GM18508 (cell line): ENCODE results near the gene FAM120C.

Source experiments
- ATAC-seq: cut with Tn5 transposase; IDR thresholded peaks from one replicate; pipeline ENCODE4 v1.9.1; 2021; ENCODE audit warnings: moderate number of reproducible peaks; ENCODE audit not compliant: insufficient read depth, unreplicated experiment

The FAM120C gene

DNA sequence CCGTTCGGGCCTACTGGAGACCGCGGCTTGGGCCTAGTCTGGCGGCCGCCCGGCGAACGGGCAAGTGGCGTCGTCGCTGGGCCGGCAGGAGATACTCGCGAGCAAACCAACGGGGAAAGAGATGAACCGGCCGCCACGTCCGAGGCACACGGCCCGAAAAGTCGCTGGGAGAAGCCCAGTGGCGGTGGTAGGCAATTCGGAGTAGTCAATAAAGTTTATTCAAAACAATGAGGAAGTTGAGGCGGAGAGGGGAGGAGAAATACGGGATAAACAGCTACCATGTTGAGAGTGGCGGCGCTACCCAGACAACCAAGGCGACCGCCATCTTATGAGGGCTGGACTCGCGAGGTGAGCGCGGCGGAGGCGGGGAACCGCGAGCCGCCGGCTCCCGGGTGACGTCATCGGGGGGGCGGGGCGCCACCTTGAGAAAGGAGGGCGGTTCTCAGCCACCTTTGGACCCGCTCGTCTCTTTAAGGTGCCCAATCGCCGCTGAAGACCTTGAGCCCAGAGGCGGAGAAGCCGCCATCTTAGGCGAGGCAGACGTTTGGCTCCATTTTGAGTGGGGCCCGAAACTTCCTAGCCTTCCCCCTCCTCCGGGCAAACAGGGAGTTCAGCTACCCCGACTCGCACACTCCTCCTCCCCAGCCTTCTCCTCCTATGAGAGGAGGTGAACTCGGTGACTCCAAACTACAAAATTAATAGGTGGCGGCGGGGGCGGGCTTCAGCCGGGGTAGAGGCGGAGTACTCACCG is 138.8 kb downstream of the FAM120C start, which contains the start of gene PHF8:
Gene PHF8 (minus strand): TSS at position 348 of the 751 bp plus-strand sequence. CDS start 1,745 bp downstream, outside the sequence.
- peak; percentile 76 for ATAC-seq

DNA sequence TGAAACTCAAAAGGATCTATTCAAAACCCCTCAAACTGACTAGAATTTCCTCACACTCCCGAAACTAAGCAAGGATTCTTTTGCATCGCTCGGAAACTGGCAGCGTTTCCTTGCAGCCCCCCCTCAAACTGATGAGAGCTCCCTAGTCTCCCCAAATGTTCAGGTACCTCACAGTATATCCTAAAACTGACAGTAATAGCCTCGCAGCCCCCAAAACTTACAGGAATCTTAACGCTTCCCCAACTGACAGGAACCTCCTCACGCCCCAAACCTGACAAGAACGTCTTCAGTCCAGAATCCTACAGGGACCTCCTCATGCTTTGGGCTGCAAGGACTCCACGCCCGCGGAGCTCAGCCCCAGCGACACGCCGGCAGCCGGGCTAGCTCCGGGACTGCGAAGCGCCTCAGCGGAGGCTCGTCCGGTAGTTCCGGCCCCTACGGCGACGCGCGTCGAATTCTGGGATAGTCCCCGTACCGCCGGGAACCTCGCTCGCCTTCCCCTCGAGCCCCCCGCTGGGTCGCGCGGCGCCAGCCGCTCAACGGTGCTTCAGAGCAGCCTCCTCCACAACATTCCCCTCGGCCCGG is 139.4 kb downstream of the FAM120C start:
- no peak for ATAC-seq

DNA sequence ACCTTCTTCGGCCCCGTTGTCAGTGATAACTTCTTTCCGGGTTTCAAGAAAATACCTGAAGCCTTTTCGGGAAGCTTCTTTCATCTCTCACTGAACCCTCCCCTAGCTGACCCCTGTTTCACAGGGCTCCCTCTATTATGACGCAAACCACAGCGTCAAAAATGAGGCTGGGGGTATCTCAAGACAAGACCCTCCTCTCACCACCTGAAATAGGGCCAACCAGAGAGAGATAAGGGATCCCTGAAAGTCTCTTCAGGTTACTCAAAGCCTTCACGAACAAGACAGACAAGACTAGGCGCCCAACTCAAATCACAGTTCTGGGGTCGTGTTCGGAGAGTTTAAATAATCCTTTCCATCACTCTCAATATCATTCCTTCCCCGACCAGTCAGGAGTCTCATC is 140.0 kb downstream of the FAM120C start:
- ATAC-seq, result no peak

DNA sequence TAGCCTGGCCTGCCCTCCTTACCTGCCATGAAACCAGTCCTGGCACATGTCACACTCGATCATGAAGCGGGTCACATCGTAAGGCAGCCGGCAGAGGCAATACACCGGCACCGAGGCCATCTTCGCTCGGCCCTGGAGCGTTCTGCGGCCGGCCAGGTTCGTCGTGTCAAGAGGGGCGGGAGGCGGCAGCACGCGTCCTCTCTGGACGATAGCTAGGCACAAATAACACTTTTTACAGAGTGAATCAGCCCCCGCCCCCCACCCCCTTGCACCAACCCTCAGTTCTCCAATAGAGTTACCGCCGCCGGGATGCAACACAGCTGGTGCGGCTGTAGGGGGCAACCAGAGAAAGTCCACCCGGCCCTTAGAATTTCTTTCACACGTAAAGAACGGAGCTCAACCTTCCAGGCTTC is 140.4 kb downstream of the FAM120C start:
- no peak for ATAC-seq

DNA sequence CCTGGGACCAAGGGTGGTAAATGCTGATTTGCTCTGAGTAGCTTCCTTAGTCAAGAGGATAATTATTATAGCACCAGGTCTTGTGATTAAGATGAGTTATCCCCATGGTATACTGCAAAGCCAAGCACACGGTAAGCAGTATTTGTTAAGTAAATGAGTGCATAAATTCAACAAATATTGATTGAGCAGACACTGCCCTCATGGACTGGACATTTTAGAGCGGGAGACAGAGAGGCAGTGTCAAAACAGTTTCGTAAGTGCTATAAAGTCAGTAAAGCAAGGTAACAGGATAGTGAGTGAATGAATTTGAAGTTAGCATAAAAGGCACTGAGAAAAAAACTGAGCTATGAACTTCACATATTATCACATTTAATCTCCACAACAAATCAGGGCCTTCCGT is 152.7 kb downstream of the FAM120C start:
- ATAC-seq, result no peak

DNA sequence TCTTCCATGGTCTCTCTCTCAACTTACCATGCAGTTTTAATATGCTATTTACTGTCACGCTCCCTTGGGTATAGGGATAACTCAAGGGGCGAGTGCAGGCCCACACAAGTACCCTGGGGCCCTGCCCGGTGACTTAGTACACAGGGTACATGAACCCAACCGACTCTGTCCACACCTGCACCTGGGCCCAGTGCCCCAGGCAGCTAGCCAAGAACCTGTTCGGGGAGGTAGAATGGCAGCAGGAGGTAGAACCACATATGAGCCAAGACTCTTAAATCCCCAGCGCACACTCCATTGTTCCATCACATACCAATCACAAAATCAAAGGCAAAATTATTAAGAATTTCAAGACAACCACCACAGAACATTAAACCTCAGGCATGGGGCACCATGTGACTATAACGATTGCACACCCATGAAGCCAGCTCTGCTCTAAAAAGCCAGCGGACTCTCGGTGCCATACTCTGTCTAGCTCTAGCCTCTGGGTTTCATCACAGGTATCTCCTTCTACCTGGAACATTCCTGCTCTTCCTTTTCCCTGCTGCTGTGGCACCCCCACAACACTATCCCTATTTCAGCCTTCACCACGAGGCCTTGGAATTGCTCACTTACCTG is 153.4 kb downstream of the FAM120C start:
- no peak for ATAC-seq

DNA sequence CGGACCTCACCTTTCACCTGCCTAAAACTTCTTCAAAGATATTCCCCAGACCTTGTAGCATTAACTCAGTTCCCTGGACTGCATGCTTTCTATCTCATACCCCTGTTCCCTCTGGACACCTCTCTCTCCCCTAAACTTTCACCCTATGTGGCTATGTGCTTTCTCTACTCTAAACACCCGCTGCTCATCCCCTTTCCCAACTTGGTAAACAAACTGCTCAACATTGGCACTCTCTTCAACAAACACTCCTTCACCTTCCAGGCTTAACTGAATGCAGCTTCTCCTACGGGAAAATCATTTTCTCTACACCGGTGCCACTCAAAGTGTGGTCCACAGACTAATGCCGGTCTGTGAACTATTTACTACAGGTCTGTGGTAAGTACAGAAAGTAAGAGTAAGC is 158.7 kb downstream of the FAM120C start:
- ATAC-seq, result no peak
